IPS-20b (cell line): Measurements from ENCODE around the gene FBXL7.
A peak's percentile ranks its signal among the peaks of the same experiment; 100 is the strongest.

Experiments
- H3K27ac ChIP-seq: one replicate; pipeline ENCODE4 v1.5.1; 2013; ENCODE audit warnings: low read length
- H3K27me3 ChIP-seq: 2 replicates; pipeline ENCODE4 v1.6.1; 2013; ENCODE audit warnings: mild to moderate bottlenecking, low read length, inconsistent platforms; ENCODE audit not compliant: insufficient read depth
- H3K36me3 ChIP-seq: 2 replicates; pipeline ENCODE4 v1.6.1; 2013; ENCODE audit warnings: low read depth, mild to moderate bottlenecking, inconsistent platforms, low read length, moderate library complexity; ENCODE audit not compliant: insufficient read depth
- H3K4me1 ChIP-seq: 2 replicates; pipeline ENCODE4 v1.6.1; 2013; ENCODE audit warnings: mild to moderate bottlenecking, control low read depth, inconsistent platforms, low read length, moderate library complexity; ENCODE audit not compliant: insufficient read depth
- H3K4me3 ChIP-seq: 2 replicates; pipeline ENCODE4 v1.5.1; 2013; ENCODE audit warnings: mild to moderate bottlenecking, low read length, inconsistent platforms
- H3K9ac ChIP-seq: 2 replicates; pipeline ENCODE4 v1.6.1; 2013; ENCODE audit warnings: low read depth, mild to moderate bottlenecking, inconsistent platforms, low read length, moderate library complexity
- H3K9me3 ChIP-seq: 2 replicates; pipeline ENCODE4 v1.6.1; 2013; ENCODE audit warnings: mild to moderate bottlenecking, low read depth, low read length, inconsistent platforms; ENCODE audit not compliant: insufficient read depth

FBXL7 gene

GRCh38 chr5:15695215-15695731, 195.3 kb downstream of the FBXL7 start:
- peak overlapping the region; percentile 10; the same call in 1 of the 2 replicates for H3K9ac ChIP-seq
- H3K4me3 ChIP-seq = no peak overlapping the region
- no peaks in the 10 kb centered on the region for H3K36me3 ChIP-seq
- H3K27me3 ChIP-seq = no peaks in the 10 kb centered on the region
- no peaks in the 10 kb centered on the region for H3K9me3 ChIP-seq
- peaks cover 17% of the 10 kb centered on the region; the same call in 1 of the 2 replicates for H3K4me1 ChIP-seq
- no peak overlapping the region for H3K27ac ChIP-seq

DNA sequence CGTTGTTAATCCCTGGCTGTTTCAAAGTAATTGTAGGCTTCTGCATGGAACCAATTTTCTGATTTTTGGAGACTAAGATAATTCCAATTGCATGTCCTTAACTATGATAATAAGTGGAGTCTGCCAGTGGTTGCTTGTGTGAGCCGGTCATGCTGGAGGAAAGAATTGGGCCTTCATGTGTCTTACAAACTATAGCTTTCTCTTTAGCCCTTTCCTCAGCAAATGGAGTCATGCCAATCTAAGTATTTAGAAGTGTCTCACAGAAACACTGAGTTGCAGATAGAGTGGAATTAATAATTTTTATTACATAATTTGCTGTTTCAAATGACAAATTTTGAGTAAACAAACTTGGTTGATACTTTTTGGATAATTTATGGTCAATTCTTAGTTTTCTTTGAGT, 200.4 kb downstream of the FBXL7 start:
- H3K9me3 ChIP-seq = no peaks in the 10 kb centered on the region
- H3K4me1 ChIP-seq = peaks cover 7% of the 10 kb centered on the region; the same call in 1 of the 2 replicates
- no peak overlapping the region for H3K27ac ChIP-seq
- no peaks in the 10 kb centered on the region for H3K27me3 ChIP-seq
- H3K36me3 ChIP-seq = no peaks in the 10 kb centered on the region
- no peak overlapping the region for H3K9ac ChIP-seq
- no peak overlapping the region for H3K4me3 ChIP-seq

DNA sequence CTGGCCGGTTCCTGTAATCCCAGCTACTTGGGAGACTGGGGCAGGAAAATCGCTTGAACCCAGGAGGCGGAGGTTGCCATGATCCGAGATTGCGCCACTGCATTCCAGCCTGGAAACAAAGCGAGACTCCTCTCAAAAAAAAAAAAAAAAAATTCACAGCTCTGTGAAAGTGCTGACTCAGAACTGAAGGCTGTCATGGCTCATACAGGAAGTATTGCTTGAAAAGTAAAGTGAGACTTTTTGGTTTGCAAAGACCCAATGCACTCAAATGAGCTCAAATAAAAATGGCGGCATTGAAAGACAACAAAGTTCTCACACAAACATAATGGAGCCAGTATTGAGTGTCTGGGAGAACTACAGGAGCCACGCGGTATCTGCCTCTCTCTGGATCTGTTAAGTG, 202.1 kb downstream of the FBXL7 start:
- Histone ChIP-seq H3K27ac (no peak overlapping the region), H3K9me3 (no peaks in the 10 kb centered on the region), H3K27me3 (no peaks in the 10 kb centered on the region)

DNA sequence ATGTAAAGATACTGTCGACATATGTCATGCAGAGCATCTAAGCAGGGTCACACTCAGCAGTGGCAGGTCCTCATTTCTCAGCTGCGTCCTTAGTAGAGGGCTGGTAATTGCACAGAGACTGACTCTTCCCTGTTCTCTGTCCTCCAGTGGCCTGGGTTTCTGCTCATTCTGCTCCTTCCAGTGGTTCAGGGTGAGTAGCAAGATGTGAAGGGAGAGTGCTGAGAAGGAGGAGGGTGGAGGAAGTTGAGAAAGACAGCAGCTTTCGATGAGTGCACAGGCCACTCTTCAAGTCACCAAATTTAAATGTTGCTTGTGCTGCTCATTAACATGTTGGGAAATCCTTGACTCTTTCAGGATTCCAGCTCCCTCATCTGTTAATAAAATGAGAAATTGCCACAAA, 203.9 kb downstream of the FBXL7 start:
- H3K9me3 ChIP-seq = no peaks in the 10 kb centered on the region
- no peak overlapping the region for H3K4me3 ChIP-seq
- H3K27me3 ChIP-seq = no peaks in the 10 kb centered on the region
- no peak overlapping the region for H3K9ac ChIP-seq
- peaks cover 6% of the 10 kb centered on the region; the same call in 1 of the 2 replicates for H3K4me1 ChIP-seq
- H3K27ac ChIP-seq = no peak overlapping the region
- no peaks in the 10 kb centered on the region for H3K36me3 ChIP-seq

More for the DNA sequence above, 202.1 kb downstream of the FBXL7 start:
- peaks cover 6% of the 10 kb centered on the region; the same call in 1 of the 2 replicates for H3K4me1 ChIP-seq
- no peak overlapping the region for H3K4me3 ChIP-seq
- no peaks in the 10 kb centered on the region for H3K36me3 ChIP-seq
- no peak overlapping the region for H3K9ac ChIP-seq

DNA sequence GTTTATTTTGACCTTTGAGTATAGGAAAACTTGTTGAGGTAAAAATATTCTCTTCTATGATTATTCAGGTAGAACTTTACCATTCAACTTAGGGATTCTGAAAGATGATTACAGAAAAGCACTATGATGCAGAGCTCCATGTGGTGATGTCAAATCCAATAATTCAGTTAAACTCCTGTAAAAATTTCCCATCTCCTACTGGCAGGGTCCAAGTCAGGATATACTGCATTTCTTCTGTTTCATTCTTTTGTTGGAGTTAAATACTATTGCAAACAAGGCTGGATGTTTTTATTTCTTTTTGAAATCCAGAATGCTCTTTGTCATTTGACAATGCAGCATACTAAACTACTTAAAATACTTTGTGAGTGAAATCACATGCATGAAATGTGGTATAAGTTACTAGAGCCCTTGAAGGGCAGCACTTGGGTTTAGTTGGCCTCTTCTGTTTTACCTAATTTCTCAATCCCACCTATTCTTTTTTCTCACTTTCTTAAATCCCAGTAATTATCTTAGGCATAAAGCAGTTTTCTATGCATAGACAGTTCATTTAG, 204.5 kb downstream of the FBXL7 start:
- H3K4me1 ChIP-seq = peaks cover 6% of the 10 kb centered on the region; the same call in 1 of the 2 replicates
- H3K36me3 ChIP-seq = no peaks in the 10 kb centered on the region
- H3K27me3 ChIP-seq = no peaks in the 10 kb centered on the region
- no peak overlapping the region for H3K4me3 ChIP-seq
- no peak overlapping the region for H3K9ac ChIP-seq
- H3K9me3 ChIP-seq = no peaks in the 10 kb centered on the region
- H3K27ac ChIP-seq = no peak overlapping the region

DNA sequence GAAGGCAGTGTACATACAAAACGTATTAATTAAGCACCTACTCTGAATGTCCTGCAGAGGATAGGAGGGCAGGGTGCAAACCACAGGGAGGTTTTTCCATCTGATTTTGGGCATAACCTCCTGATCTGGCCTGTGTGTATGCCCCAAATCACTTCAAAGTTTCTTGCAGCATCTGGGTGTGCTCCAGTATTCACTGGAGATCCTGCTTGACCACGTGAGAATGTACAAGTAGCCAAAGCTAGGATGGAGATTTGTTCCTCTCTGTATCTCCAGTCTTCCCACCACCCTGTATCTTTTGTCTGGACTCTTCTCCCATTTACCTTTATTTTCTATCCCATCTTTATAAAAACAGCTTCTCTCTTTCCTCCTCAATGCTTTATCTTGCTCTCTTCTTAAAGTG, 207.7 kb downstream of the FBXL7 start:
- H3K27me3 ChIP-seq = no peaks in the 10 kb centered on the region
- no peak overlapping the region for H3K27ac ChIP-seq
- H3K4me1 ChIP-seq = peaks cover 6% of the 10 kb centered on the region; the same call in 1 of the 2 replicates
- H3K9ac ChIP-seq = no peak overlapping the region
- no peaks in the 10 kb centered on the region for H3K9me3 ChIP-seq
- H3K4me3 ChIP-seq = no peak overlapping the region
- no peaks in the 10 kb centered on the region for H3K36me3 ChIP-seq

- Histone ChIP-seq H3K4me1 (peaks cover 11% of the 10 kb centered on the region), H3K4me3 (no peak overlapping the region), H3K27me3 (no peaks in the 10 kb centered on the region), H3K9me3 (no peaks in the 10 kb centered on the region), H3K9ac (no peak overlapping the region), H3K27ac (no peak overlapping the region), H3K36me3 (no peaks in the 10 kb centered on the region)
Measured at GRCh38 chr5:15711892-15712291, 211.9 kb downstream of the FBXL7 start.

GRCh38 chr5:15715535-15715934, 215.6 kb downstream of the FBXL7 start:
- Histone ChIP-seq H3K9me3 (no peaks in the 10 kb centered on the region), H3K4me3 (no peak overlapping the region), H3K36me3 (no peaks in the 10 kb centered on the region), H3K27me3 (no peaks in the 10 kb centered on the region), H3K4me1 (peaks cover 28% of the 10 kb centered on the region), H3K9ac (no peak overlapping the region), H3K27ac (no peak overlapping the region)

GRCh38 chr5:15715967-15716366, 216.0 kb downstream of the FBXL7 start:
- no peak overlapping the region for H3K4me3 ChIP-seq
- no peaks in the 10 kb centered on the region for H3K36me3 ChIP-seq
- H3K4me1 ChIP-seq = peaks cover 30% of the 10 kb centered on the region
- no peaks in the 10 kb centered on the region for H3K9me3 ChIP-seq
- no peak overlapping the region for H3K9ac ChIP-seq
- no peaks in the 10 kb centered on the region for H3K27me3 ChIP-seq
- H3K27ac ChIP-seq = no peak overlapping the region

- Histone ChIP-seq H3K36me3 (no peaks in the 10 kb centered on the region), H3K27ac (no peak overlapping the region), H3K27me3 (no peaks in the 10 kb centered on the region), H3K4me1 (peaks cover 35% of the 10 kb centered on the region), H3K9ac (no peak overlapping the region), H3K4me3 (no peak overlapping the region), H3K9me3 (no peaks in the 10 kb centered on the region)
Measured at GRCh38 chr5:15717001-15717400, 217.0 kb downstream of the FBXL7 start.

DNA sequence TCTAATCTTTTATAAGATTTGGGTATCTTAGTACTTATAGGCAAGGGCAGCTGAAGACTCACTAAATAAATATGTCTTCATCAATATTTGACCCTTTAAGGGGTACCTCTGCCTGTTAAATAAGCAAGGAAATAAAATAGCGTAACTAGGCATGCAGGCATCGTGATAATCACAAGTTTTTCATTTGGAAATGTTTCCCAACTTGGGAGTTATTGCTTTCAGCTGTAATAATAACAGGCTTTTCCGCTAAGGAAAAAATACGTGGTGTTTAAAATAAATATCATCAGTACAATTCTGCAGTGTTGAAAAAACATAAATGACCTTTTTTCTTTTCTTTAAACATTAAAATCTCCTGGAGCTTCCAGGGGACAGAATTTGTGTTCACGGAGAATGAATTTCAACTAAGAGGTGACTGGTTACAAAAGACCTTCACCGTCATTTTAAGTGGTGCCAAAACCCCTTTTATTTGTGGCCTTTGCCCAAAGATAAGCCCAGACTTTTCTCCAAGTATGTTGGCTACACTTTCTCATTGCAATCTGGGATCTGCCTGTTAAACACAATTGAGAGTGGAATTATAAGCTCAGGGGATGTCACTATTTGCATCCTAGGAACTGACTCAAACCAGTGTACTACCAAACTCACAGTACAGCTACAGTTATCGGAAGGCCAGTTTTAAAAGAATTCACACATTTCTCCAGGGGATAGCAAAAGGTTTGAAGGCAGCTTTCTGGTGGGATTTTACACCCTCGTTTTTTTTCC, 218.6 kb downstream of the FBXL7 start:
- no peak overlapping the region for H3K27ac ChIP-seq
- H3K27me3 ChIP-seq = no peaks in the 10 kb centered on the region
- H3K4me3 ChIP-seq = no peak overlapping the region
- H3K36me3 ChIP-seq = no peaks in the 10 kb centered on the region
- peaks cover 35% of the 10 kb centered on the region for H3K4me1 ChIP-seq
- no peaks in the 10 kb centered on the region for H3K9me3 ChIP-seq
- H3K9ac ChIP-seq = no peak overlapping the region

GRCh38 chr5:15719784-15720183, 219.8 kb downstream of the FBXL7 start:
- no peak overlapping the region for H3K27ac ChIP-seq
- no peak overlapping the region for H3K4me3 ChIP-seq
- no peaks in the 10 kb centered on the region for H3K27me3 ChIP-seq
- peaks cover 35% of the 10 kb centered on the region for H3K4me1 ChIP-seq
- no peak overlapping the region; the same call in 1 of the 2 replicates for H3K9ac ChIP-seq
- no peaks in the 10 kb centered on the region for H3K9me3 ChIP-seq
- H3K36me3 ChIP-seq = no peaks in the 10 kb centered on the region
